Liver (tissue), 9 donors: ENCODE data around the gene SEMA5A. TPM values are rescaled to one million over a fixed set of nuclear protein-coding genes. Genes with fewer than 3 reads are reported as not detected.

Source experiments
- DNase-seq: peaks from one replicate; pipeline ENCODE4 v3.0.0-alpha.2; 2017; ENCODE audit warnings: low spot score
- H3K27ac ChIP-seq, 2 donors: one replicate each; pipeline ENCODE4 v1.7.0; 2013; ENCODE audit warnings: inconsistent platforms in 2 of 2, low read length in 2 of 2, control low read depth in 1 of 2, low read depth in 1 of 2, mild to moderate bottlenecking in 1 of 2
- H3K27me3 ChIP-seq, 4 donors: one replicate each; pipeline versions ENCODE4 v1.6.1 to v1.7.0; 2013; ENCODE audit warnings: low read length in 3 of 4, inconsistent platforms in 1 of 4, mild to moderate bottlenecking in 1 of 4, moderate library complexity in 1 of 4; ENCODE audit not compliant: control insufficient read depth in 4 of 4, insufficient read depth in 4 of 4
- H3K36me3 ChIP-seq, 4 donors: one replicate each; pipeline versions ENCODE4 v1.6.1 to v1.7.0; 2013; ENCODE audit warnings: low read length in 3 of 4, mild to moderate bottlenecking in 3 of 4, low read depth in 1 of 4, moderate library complexity in 1 of 4; ENCODE audit not compliant: control insufficient read depth in 4 of 4, insufficient read depth in 3 of 4
- H3K4me1 ChIP-seq, 4 donors: one replicate each; pipeline versions ENCODE4 v1.6.1 to v1.7.0; 2013; ENCODE audit warnings: low read length in 3 of 4, mild to moderate bottlenecking in 3 of 4, moderate library complexity in 1 of 4; ENCODE audit not compliant: control insufficient read depth in 4 of 4, insufficient read depth in 4 of 4
- H3K4me3 ChIP-seq, 3 donors: one replicate each; pipeline versions ENCODE4 v1.6.1 to v1.7.0; 2013; ENCODE audit warnings: low read length in 3 of 3, control low read depth in 1 of 3, low read depth in 1 of 3, mild to moderate bottlenecking in 1 of 3
- H3K9ac ChIP-seq, 2 donors: one replicate each; pipeline ENCODE4 v1.7.0; 2013; ENCODE audit warnings: low read length in 2 of 2, mild to moderate bottlenecking in 2 of 2, moderate library complexity in 2 of 2, control low read depth in 1 of 2, low read depth in 1 of 2
- H3K9me3 ChIP-seq, 4 donors: one replicate each; pipeline versions ENCODE4 v1.6.1 to v1.7.0; 2013; ENCODE audit warnings: low read length in 3 of 4; ENCODE audit not compliant: control insufficient read depth in 4 of 4
- EGR1 ChIP-seq, 2 donors: IDR thresholded peaks; 2 replicates each; pipeline ENCODE4 v1.6.1; 2016 to 2018; ENCODE audit warnings: antibody characterized with exemption in 2 of 2, low read depth in 2 of 2
- FOXA1 ChIP-seq: IDR thresholded peaks from 2 replicates; pipeline ENCODE4 v1.6.1; 2016; ENCODE audit warnings: antibody characterized with exemption
- FOXA2 ChIP-seq: IDR thresholded peaks from 2 replicates; pipeline ENCODE4 v1.6.1; 2016; ENCODE audit warnings: antibody characterized with exemption
- GABPA ChIP-seq, 2 donors: IDR thresholded peaks in 1 of 2; conservative IDR thresholded peaks in 1 of 2; 2 replicates each; pipeline ENCODE4 v1.6.1; 2016; ENCODE audit warnings: antibody characterized with exemption in 2 of 2, mild to moderate bottlenecking in 1 of 2, moderate library complexity in 1 of 2
- HNF4G ChIP-seq: IDR thresholded peaks from 2 replicates; pipeline ENCODE4 v1.6.1; 2016; ENCODE audit warnings: antibody characterized with exemption
- NR2F2 ChIP-seq: IDR thresholded peaks from 2 replicates; pipeline ENCODE4 v1.6.1; 2016; ENCODE audit warnings: antibody characterized with exemption
- RAD21 ChIP-seq, 2 donors: IDR thresholded peaks; 2 replicates each; pipeline ENCODE4 v1.6.1; 2016; ENCODE audit warnings: antibody characterized with exemption in 2 of 2, mild to moderate bottlenecking in 2 of 2
- TAF1 ChIP-seq: conservative IDR thresholded peaks from 2 replicates; pipeline ENCODE4 v1.6.1; 2016; ENCODE audit warnings: antibody characterized with exemption, mild to moderate bottlenecking
- YY1 ChIP-seq: IDR thresholded peaks from 2 replicates; pipeline ENCODE4 v1.6.1; 2016; ENCODE audit warnings: antibody characterized with exemption, mild to moderate bottlenecking
- WGBS: extraction: QIAGEN DNeasy Blood & Tissue Kit; methylation state at CpG from one replicate; pipeline ENCODE4 v1.1.7; 2013; 5-methylcytosine and 5-hydroxymethylcytosine counted together
- polyA plus RNA-seq, 2 donors: library from polyadenylated mRNA; stranded (reverse) in 1 of 2; unstranded in 1 of 2; fragments of 200-250 nt in 1 of 2; fragments of >200 nt in 1 of 2; fragmentation: Nextera tagmentation in 1 of 2; extraction: Ambion mirVana in 1 of 2; gene quantifications; one replicate each; pipeline versions ENCODE4 v1.2.1 to v1.2.3, GENCODE V29; 2013 to 2015
- total RNA-seq, 2 donors: library from RNA; depleted of rRNA; stranded (reverse); fragments of >200 nt; gene quantifications; one replicate each; pipeline ENCODE4 v1.2.3, GENCODE V29; 2014
- TF ChIP-seq, protein P1 (sequence below): IDR thresholded peaks from 2 replicates; pipeline ENCODE4 v1.6.1; 2016; ENCODE audit warnings: antibody characterized with exemption, mild to moderate bottlenecking
- TF ChIP-seq, protein P2 (sequence below): IDR thresholded peaks from 2 replicates; pipeline ENCODE4 v1.6.1; 2016; ENCODE audit warnings: antibody characterized with exemption
- TF ChIP-seq, protein P3 (sequence below): fragments of 150-350 bp; IDR thresholded peaks from 2 replicates; pipeline ENCODE4 v1.5.1; 2017; ENCODE audit warnings: improper control_type of control experiment, low read depth, low read length; ENCODE audit not compliant: missing input control
- TF ChIP-seq, protein P4 (sequence below): IDR thresholded peaks from 2 replicates; pipeline ENCODE4 v1.6.1; 2016; ENCODE audit warnings: antibody characterized with exemption
- donor health status: healthy.
- donor health status: healthy.
- donor health status: healthy.
- donor health status: healthy.
- donor health status: healthy.

SEMA5A gene
- total and polyA plus RNA-seq, 4 donors: 1.1 to 5.8 (median 3.2) TPM

DNA sequence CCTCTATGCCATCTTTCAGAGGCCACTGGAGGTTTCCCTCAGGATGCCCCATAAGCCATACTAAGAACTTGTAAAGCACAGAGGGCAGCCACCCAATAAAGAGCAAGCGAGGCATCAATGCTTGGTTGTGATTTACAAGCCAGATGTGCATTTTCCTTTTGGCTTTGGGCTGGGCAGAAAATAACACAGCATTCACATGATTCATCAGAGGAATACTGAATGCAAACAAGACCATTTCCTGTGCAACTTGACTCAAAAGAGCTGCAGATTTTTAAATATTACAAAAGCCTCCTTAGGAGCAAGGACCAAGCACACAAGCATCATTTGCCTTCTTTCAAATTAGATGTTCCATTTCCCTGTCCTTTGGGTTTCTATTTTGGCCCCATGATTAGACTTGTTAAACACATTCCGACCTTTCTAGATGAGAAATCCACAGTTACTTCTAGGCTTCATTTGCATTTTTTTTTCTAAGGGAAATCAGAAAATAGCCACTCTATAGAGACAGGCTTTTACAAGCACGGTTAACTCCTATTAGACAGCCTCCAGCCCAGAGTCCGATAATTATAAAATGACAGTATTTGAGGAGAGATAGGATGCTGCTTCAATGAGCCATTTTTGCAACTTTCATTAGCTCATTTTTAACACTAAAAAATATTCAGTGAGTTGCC is 207.8 kb downstream of the SEMA5A start:
- no peaks in the 10 kb centered on the region for H3K27me3 ChIP-seq
- H3K9me3 ChIP-seq: no peaks in the 10 kb centered on the region
- H3K4me1 ChIP-seq: no peaks in the 10 kb centered on the region
- no peak overlapping the region for H3K4me3 ChIP-seq
- H3K9ac ChIP-seq: no peak overlapping the region
- H3K36me3 ChIP-seq: peaks cover 0 to 5% (median 2%) of the 10 kb centered on the region in 4 donors
- WGBS: 85% methylated on average over 4 of the region's 4 CpGs
- no peak for DNase-seq
- TF ChIP-seq RAD21 (IDR thresholded peaks at IDR 0.05) (no peak), FOXA1 (no peak), FOXA2 (no peak), GABPA (IDR thresholded peaks at IDR 0.05 in 1 of 2, conservative IDR thresholded peaks at IDR 0.05 in 1 of 2) (no peak)
- TF ChIP-seq, protein P1, sequence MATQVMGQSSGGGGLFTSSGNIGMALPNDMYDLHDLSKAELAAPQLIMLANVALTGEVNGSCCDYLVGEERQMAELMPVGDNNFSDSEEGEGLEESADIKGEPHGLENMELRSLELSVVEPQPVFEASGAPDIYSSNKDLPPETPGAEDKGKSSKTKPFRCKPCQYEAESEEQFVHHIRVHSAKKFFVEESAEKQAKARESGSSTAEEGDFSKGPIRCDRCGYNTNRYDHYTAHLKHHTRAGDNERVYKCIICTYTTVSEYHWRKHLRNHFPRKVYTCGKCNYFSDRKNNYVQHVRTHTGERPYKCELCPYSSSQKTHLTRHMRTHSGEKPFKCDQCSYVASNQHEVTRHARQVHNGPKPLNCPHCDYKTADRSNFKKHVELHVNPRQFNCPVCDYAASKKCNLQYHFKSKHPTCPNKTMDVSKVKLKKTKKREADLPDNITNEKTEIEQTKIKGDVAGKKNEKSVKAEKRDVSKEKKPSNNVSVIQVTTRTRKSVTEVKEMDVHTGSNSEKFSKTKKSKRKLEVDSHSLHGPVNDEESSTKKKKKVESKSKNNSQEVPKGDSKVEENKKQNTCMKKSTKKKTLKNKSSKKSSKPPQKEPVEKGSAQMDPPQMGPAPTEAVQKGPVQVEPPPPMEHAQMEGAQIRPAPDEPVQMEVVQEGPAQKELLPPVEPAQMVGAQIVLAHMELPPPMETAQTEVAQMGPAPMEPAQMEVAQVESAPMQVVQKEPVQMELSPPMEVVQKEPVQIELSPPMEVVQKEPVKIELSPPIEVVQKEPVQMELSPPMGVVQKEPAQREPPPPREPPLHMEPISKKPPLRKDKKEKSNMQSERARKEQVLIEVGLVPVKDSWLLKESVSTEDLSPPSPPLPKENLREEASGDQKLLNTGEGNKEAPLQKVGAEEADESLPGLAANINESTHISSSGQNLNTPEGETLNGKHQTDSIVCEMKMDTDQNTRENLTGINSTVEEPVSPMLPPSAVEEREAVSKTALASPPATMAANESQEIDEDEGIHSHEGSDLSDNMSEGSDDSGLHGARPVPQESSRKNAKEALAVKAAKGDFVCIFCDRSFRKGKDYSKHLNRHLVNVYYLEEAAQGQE: no peak
- no peak overlapping the region for H3K27ac ChIP-seq

DNA sequence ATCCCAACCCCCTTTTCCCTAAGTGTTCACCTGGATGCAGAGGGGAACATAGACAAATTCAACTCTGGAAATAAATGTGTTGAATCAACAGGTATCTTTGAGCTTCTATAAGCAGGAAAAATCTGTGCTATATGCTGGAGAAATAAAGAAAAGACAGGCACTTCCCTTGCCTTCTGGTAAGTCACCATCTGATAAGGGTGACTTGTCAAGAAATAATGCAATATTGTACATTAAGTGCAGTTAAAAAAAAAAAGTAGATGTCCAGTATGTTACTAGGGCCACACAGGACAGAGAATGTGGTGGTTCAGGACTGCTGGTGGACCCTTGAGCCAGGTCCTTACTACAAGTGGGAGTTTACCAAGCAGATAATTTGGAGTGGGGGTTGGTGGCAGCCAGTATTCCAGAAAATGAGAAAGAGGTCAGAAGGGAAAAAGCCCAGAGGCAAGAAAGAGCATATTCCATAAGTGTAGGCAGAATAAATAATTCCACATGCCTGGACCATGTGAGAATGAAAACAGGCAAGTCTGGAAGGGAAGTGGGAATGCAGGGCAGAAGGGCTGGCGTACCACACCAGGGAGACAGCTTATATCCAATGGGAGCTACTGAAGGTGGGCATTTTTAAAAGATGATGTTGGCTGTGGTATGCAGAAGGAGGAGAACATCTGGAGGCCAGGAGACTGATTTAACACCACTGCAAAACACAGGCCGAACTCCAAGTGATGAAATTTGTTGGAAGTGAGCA is 209.9 kb downstream of the SEMA5A start:
- Histone ChIP-seq H3K9ac (no peak overlapping the region), H3K27me3 (no peaks in the 10 kb centered on the region), H3K36me3 (peaks cover 0 to 7% (median 2%) of the 10 kb centered on the region in 4 donors), H3K4me1 (no peaks in the 10 kb centered on the region), H3K27ac (no peak overlapping the region), H3K4me3 (no peak overlapping the region), H3K9me3 (no peaks in the 10 kb centered on the region)
- WGBS: 88% methylated on average over 2 of the region's 2 CpGs
- no peak for DNase-seq
- TF ChIP-seq TAF1: no peak
- TF ChIP-seq EGR1 (IDR thresholded peaks at IDR 0.05; ENCODE audit: low read depth in 2 of 2): no peak
- TF ChIP-seq HNF4G: no peak
- TF ChIP-seq, protein P2, sequence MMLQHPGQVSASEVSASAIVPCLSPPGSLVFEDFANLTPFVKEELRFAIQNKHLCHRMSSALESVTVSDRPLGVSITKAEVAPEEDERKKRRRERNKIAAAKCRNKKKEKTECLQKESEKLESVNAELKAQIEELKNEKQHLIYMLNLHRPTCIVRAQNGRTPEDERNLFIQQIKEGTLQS: no peak
- TF ChIP-seq NR2F2: no peak
- no peak for TF ChIP-seq FOXA1
- TF ChIP-seq, protein P3, sequence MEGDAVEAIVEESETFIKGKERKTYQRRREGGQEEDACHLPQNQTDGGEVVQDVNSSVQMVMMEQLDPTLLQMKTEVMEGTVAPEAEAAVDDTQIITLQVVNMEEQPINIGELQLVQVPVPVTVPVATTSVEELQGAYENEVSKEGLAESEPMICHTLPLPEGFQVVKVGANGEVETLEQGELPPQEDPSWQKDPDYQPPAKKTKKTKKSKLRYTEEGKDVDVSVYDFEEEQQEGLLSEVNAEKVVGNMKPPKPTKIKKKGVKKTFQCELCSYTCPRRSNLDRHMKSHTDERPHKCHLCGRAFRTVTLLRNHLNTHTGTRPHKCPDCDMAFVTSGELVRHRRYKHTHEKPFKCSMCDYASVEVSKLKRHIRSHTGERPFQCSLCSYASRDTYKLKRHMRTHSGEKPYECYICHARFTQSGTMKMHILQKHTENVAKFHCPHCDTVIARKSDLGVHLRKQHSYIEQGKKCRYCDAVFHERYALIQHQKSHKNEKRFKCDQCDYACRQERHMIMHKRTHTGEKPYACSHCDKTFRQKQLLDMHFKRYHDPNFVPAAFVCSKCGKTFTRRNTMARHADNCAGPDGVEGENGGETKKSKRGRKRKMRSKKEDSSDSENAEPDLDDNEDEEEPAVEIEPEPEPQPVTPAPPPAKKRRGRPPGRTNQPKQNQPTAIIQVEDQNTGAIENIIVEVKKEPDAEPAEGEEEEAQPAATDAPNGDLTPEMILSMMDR: no peak
- no peak for TF ChIP-seq GABPA (IDR thresholded peaks at IDR 0.05 in 1 of 2, conservative IDR thresholded peaks at IDR 0.05 in 1 of 2)
- no peak for TF ChIP-seq YY1
- TF ChIP-seq RAD21 (IDR thresholded peaks at IDR 0.05): no peak
- TF ChIP-seq, protein P4, sequence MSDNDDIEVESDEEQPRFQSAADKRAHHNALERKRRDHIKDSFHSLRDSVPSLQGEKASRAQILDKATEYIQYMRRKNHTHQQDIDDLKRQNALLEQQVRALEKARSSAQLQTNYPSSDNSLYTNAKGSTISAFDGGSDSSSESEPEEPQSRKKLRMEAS: no peak
